Inflammatory macrophage treated with lipopolysaccharide for 1 hour (primary cell): ENCODE data around the gene MZT2A.
A peak's percentile ranks its signal among the peaks of the same experiment; 100 is the strongest.
"Not testable (repeated sequence)": the region's sequence is repeated elsewhere in the genome, so short reads cannot be mapped to it uniquely, and the experiment has no call there.

Experiments used
- DNase-seq, 2 donors: peaks; one replicate each; pipeline ENCODE4 v3.0.0-alpha.2; 2020 to 2022

The MZT2A gene

GRCh38 chr2:131492015-131492417 is at the start of gene MZT2A:
MZT2A (minus strand) TSS chr2:131492397; CDS start chr2:131492376, 21 bp downstream.
- not testable (repeated sequence) for DNase-seq

GRCh38 chr2:131538856-131539255 is 46.7 kb upstream of the MZT2A start:
- not testable (repeated sequence) for DNase-seq

- not testable (repeated sequence) for DNase-seq
Observed at GRCh38 chr2:131536841-131537240, 44.6 kb upstream of the MZT2A start.

GRCh38 chr2:131535951-131536826 is 44.0 kb upstream of the MZT2A start:
- DNase-seq = not testable (repeated sequence)

- DNase-seq = no peak
Observed at GRCh38 chr2:131535526-131535925, 43.3 kb upstream of the MZT2A start.

- DNase-seq = not testable (repeated sequence)
Observed at GRCh38 chr2:131534965-131535364, 42.8 kb upstream of the MZT2A start.

- DNase-seq = not testable (repeated sequence)
Observed at GRCh38 chr2:131534317-131534672, 42.1 kb upstream of the MZT2A start.

GRCh38 chr2:131533609-131534316 is 41.6 kb upstream of the MZT2A start:
- not testable (repeated sequence) for DNase-seq

GRCh38 chr2:131532723-131533608 is 40.8 kb upstream of the MZT2A start:
- not testable (repeated sequence) for DNase-seq

GRCh38 chr2:131531547-131532185 is 39.5 kb upstream of the MZT2A start:
- not testable (repeated sequence) for DNase-seq

GRCh38 chr2:131530626-131531344 is 38.6 kb upstream of the MZT2A start:
- DNase-seq = not testable (repeated sequence)

- not testable (repeated sequence) for DNase-seq
Observed at GRCh38 chr2:131529864-131530445, 37.8 kb upstream of the MZT2A start.

- not testable (repeated sequence) for DNase-seq
Observed at GRCh38 chr2:131528981-131529863, 37.0 kb upstream of the MZT2A start.

- peak; percentile 44 to 55 for DNase-seq
Observed at GRCh38 chr2:131527131-131528001, 35.2 kb upstream of the MZT2A start, which contains the start of gene CCDC74A. CCDC74A (plus strand) TSS chr2:131527888; CDS start chr2:131527971, 83 bp downstream.

GRCh38 chr2:131525256-131525655 is 33.1 kb upstream of the MZT2A start:
- DNase-seq = not testable (repeated sequence)

- DNase-seq = no peak
Observed at GRCh38 chr2:131521961-131522781, 30.0 kb upstream of the MZT2A start.

- DNase-seq = not testable (repeated sequence)
Observed at GRCh38 chr2:131521524-131521923, 29.3 kb upstream of the MZT2A start.

- DNase-seq = no peak
Observed at GRCh38 chr2:131520526-131520925, 28.3 kb upstream of the MZT2A start.
